Measurements from ENCODE around the gene MAST2. TPM values are rescaled to one million over a fixed set of nuclear protein-coding genes. Genes with fewer than 3 reads are reported as not detected.

MAST2 gene
- total RNA-seq, 4 donors from 2014 or later, result 8.3 to 24.8 (median 14.5) TPM

GRCh38 chr1:45922374-45922773 is 119.0 kb downstream of the MAST2 start:
- no peak overlapping the region for H3K27ac ChIP-seq
- H3K27me3 ChIP-seq, result no peaks in the 10 kb centered on the region
- intact Hi-C loops (cut with DNase I), result no loop called here
- no peak for DNase-seq
- H3K4me1 ChIP-seq, result peaks cover 0 to 17% (median 9%) of the 10 kb centered on the region in 3 donors
- H3K9me3 ChIP-seq, result no peaks in the 10 kb centered on the region
- 60 to 94% methylated on average over 1 to 3 of the region's 10 CpGs for WGBS, 2 donors
- TF ChIP-seq POLR2A (IDR thresholded peaks at IDR 0.05), result no peak
- TF ChIP-seq, protein P1, sequence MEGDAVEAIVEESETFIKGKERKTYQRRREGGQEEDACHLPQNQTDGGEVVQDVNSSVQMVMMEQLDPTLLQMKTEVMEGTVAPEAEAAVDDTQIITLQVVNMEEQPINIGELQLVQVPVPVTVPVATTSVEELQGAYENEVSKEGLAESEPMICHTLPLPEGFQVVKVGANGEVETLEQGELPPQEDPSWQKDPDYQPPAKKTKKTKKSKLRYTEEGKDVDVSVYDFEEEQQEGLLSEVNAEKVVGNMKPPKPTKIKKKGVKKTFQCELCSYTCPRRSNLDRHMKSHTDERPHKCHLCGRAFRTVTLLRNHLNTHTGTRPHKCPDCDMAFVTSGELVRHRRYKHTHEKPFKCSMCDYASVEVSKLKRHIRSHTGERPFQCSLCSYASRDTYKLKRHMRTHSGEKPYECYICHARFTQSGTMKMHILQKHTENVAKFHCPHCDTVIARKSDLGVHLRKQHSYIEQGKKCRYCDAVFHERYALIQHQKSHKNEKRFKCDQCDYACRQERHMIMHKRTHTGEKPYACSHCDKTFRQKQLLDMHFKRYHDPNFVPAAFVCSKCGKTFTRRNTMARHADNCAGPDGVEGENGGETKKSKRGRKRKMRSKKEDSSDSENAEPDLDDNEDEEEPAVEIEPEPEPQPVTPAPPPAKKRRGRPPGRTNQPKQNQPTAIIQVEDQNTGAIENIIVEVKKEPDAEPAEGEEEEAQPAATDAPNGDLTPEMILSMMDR (IDR thresholded peaks at IDR 0.05), result no peak
- H3K4me3 ChIP-seq, result no peak overlapping the region
- H3K36me3 ChIP-seq, result no peaks in the 10 kb centered on the region

- DNase-seq, result no peak
- intact Hi-C loops (cut with DNase I), result no loop called here
- Histone ChIP-seq H3K9me3 (no peaks in the 10 kb centered on the region), H3K27me3 (no peaks in the 10 kb centered on the region), H3K36me3 (no peaks in the 10 kb centered on the region), H3K27ac (no peak overlapping the region), H3K4me1 (peaks cover 0 to 17% (median 9%) of the 10 kb centered on the region in 3 donors), H3K4me3 (no peak overlapping the region)
- 82 to 86% methylated on average over 6 of the region's 8 CpGs for WGBS, 2 donors
- TF ChIP-seq, protein P1 (IDR thresholded peaks at IDR 0.05), result no peak
- no peak for TF ChIP-seq POLR2A (IDR thresholded peaks at IDR 0.05)
Measured at GRCh38 chr1:45922813-45923212, 119.4 kb downstream of the MAST2 start.

DNA sequence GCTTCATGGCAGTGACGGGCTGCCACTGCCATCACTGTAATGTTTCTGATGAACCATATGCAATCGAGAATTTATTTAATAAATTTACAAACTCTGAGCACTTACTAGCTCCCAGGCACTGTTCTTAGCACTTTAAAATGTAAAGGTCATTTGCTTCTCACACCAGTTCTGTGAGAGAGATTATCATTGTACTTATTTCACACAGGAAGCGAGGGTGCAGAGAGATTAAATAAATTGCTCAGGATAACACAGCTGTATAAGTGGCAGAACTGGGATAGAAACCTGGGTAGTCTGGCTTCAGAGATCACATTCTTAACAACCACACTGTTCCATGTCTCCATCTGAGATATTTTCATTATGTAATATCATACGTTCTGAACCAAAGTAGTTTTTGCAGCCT is 119.9 kb downstream of the MAST2 start:
- no peak overlapping the region for H3K4me3 ChIP-seq
- H3K27me3 ChIP-seq, result no peaks in the 10 kb centered on the region
- H3K4me1 ChIP-seq, result peaks cover 0 to 17% (median 9%) of the 10 kb centered on the region in 3 donors
- H3K36me3 ChIP-seq, result no peaks in the 10 kb centered on the region
- 75 to 85% methylated on average over 4 of the region's 4 CpGs for WGBS, 2 donors
- H3K9me3 ChIP-seq, result no peaks in the 10 kb centered on the region
- no peak for TF ChIP-seq POLR2A (IDR thresholded peaks at IDR 0.05)
- TF ChIP-seq, protein P1 (IDR thresholded peaks at IDR 0.05), result no peak
- intact Hi-C loops (cut with DNase I), result no loop called here
- H3K27ac ChIP-seq, result no peak overlapping the region
- DNase-seq, result no peak

GRCh38 chr1:45924736-45925135 is 121.3 kb downstream of the MAST2 start:
- no peak for DNase-seq
- H3K27ac ChIP-seq, result no peak overlapping the region
- TF ChIP-seq, protein P1 (IDR thresholded peaks at IDR 0.05), result no peak
- no peak for TF ChIP-seq POLR2A (IDR thresholded peaks at IDR 0.05)
- H3K36me3 ChIP-seq, result no peaks in the 10 kb centered on the region
- no peak overlapping the region for H3K4me3 ChIP-seq
- H3K9me3 ChIP-seq, result no peaks in the 10 kb centered on the region
- WGBS, 2 donors, result 47 to 75% methylated on average over 1 of the region's 1 CpG
- no peaks in the 10 kb centered on the region for H3K27me3 ChIP-seq
- intact Hi-C loops (cut with DNase I), result no loop called here
- peaks cover 0 to 26% (median 17%) of the 10 kb centered on the region in 3 donors for H3K4me1 ChIP-seq

GRCh38 chr1:45925728-45926287 is 122.4 kb downstream of the MAST2 start:
- no peak for DNase-seq
- Histone ChIP-seq H3K36me3 (no peaks in the 10 kb centered on the region), H3K4me1 (peaks cover 0 to 37% (median 17%) of the 10 kb centered on the region in 3 donors), H3K27ac (peak overlapping the region in 3 of 4 donors; percentile 5 to 50 (median 28)), H3K9me3 (no peaks in the 10 kb centered on the region), H3K27me3 (no peaks in the 10 kb centered on the region), H3K4me3 (no peak overlapping the region)
- 78 to 81% methylated on average over 2 of the region's 2 CpGs for WGBS, 2 donors
- intact Hi-C loops (cut with DNase I), result no loop called here
- TF ChIP-seq, protein P1 (IDR thresholded peaks at IDR 0.05), result no peak
- no peak for TF ChIP-seq POLR2A (IDR thresholded peaks at IDR 0.05)

Data from esophagus squamous epithelium (tissue), 5 donors.